Measurements from ENCODE around the gene MAS1. TPM values are rescaled to one million over a fixed set of nuclear protein-coding genes. Genes with fewer than 3 reads are reported as not detected.

MAS1 gene
- polyA plus RNA-seq, 1 experiment: not detected

DNA sequence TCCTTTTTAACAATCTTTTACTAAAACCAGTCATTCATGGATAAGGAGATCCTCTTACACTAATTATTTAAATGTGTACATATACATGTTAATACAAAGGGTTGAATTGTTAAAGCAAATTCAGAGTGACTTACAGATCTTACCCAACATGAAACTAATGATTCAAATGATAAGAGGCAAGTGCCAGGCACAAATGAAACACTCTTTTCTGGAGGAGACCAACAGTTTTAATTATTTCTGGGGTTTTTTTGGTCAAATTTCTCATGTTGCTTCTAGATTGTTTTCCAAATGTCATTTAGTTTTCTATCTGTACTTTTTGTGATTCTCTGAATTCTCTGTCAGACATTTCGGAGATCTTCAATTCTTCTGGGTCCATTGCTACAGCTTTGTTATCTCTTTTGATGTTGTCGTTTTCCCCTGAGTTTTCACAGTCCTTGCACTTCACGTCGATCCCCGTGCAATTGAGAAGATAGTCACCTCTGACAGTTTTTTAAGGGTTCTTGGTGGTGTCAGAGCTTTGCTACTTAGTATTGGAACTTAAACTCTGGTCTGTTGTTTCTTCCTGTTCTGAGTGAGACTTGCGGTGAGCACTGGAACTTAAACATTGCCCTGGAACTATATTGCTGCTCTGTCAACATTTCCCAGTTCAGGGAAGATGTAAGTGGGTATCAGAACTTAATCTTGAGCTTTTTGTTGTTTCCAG, 23.2 kb downstream of the MAS1 start:
- no peak for DNase-seq (ENCODE audit: low read depth)
- ChIA-PET POLR2A (no interaction called here), CTCF (no interaction called here)
- H3K4me3 ChIP-seq (ENCODE audit: low read depth, low read length): no peak overlapping the region
- TF ChIP-seq, protein P1, sequence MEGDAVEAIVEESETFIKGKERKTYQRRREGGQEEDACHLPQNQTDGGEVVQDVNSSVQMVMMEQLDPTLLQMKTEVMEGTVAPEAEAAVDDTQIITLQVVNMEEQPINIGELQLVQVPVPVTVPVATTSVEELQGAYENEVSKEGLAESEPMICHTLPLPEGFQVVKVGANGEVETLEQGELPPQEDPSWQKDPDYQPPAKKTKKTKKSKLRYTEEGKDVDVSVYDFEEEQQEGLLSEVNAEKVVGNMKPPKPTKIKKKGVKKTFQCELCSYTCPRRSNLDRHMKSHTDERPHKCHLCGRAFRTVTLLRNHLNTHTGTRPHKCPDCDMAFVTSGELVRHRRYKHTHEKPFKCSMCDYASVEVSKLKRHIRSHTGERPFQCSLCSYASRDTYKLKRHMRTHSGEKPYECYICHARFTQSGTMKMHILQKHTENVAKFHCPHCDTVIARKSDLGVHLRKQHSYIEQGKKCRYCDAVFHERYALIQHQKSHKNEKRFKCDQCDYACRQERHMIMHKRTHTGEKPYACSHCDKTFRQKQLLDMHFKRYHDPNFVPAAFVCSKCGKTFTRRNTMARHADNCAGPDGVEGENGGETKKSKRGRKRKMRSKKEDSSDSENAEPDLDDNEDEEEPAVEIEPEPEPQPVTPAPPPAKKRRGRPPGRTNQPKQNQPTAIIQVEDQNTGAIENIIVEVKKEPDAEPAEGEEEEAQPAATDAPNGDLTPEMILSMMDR (IDR thresholded peaks at IDR 0.05; ENCODE audit: insufficient read depth, low read depth, low read length): no peak
- H3K36me3 ChIP-seq (ENCODE audit: control insufficient read depth, insufficient read depth, low read length): no peaks in the 10 kb centered on the region
- peaks cover 9% of the 10 kb centered on the region for H3K27me3 ChIP-seq (ENCODE audit: control insufficient read depth, insufficient read depth, low read length)

DNA sequence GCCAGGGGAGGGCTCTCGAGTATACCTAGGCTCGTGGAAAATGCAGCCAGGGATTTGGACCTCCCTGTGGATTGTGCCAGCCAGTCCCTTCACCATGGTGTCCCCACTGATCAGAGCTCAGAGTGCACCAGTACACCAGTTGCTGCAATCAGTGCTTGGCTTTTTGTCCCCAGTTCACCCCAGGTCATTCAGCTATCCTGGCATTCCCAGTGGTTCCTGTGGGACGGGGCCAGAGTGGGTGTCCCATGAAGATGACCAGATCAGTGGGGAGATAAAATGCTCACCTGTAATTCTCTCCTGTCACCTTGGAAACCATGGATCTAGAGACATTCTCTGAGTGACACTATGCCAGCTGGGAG, 23.8 kb downstream of the MAS1 start:
- no peaks in the 10 kb centered on the region for H3K36me3 ChIP-seq (ENCODE audit: control insufficient read depth, insufficient read depth, low read length)
- TF ChIP-seq, protein P1 (IDR thresholded peaks at IDR 0.05; ENCODE audit: insufficient read depth, low read depth, low read length): no peak
- DNase-seq (ENCODE audit: low read depth): no peak
- peaks cover 9% of the 10 kb centered on the region for H3K27me3 ChIP-seq (ENCODE audit: control insufficient read depth, insufficient read depth, low read length)
- ChIA-PET CTCF (no interaction called here), POLR2A (no interaction called here)
- no peak overlapping the region for H3K4me3 ChIP-seq (ENCODE audit: low read depth, low read length)

DNA sequence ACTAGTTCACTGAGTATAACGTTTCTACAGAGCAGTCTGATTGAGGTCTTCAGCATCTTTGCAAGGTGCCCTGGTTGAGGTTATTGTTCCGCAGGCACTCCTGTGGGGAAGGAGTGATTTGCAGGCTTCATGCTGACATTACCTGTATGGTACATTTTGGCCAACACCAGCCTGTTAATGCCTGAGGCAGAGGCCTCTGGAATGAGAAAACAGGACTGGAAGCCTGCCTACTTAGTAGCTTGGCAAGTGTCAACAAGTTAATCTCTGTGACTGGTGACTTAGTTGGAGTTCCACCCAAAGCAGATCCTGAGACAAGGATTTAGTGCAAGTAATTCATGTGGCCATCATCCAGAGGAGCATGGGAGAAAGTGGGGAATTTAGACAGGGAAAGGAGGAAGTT, 24.6 kb downstream of the MAS1 start:
- POLR2A ChIA-PET: no interaction called here
- DNase-seq (ENCODE audit: low read depth): no peak
- TF ChIP-seq, protein P1 (IDR thresholded peaks at IDR 0.05; ENCODE audit: insufficient read depth, low read depth, low read length): no peak

DNA sequence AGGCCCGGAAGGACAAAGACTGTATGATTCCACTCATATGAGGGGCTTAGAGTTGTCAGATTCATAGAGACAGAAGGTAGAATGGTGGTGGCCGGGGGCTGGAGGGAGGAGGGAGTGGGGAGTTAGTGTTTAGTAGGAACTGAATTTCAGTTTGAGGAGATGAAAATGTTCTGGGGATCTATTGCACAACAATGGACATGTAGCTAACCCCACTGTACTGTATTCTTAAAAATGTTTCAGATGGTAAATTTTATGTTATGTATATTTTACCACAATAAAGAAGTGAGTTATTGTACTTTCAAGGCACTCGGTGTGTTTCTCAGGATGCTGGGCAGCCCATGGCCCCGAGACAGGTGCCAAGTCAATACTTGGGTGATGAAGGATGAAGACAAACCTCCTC, 25.4 kb downstream of the MAS1 start:
- DNase-seq (ENCODE audit: low read depth): no peak
- Histone ChIP-seq H3K36me3 (ENCODE audit: control insufficient read depth, insufficient read depth, low read length) (no peaks in the 10 kb centered on the region), H3K4me3 (ENCODE audit: low read depth, low read length) (no peak overlapping the region), H3K27me3 (ENCODE audit: control insufficient read depth, insufficient read depth, low read length) (peaks cover 4% of the 10 kb centered on the region; the same call in 1 of the 2 replicates)
- TF ChIP-seq, protein P1 (IDR thresholded peaks at IDR 0.05; ENCODE audit: insufficient read depth, low read depth, low read length): no peak
- POLR2A ChIA-PET: no interaction called here
- CTCF ChIA-PET: no interaction called here

More for the DNA sequence above, 24.6 kb downstream of the MAS1 start:
- peaks cover 6% of the 10 kb centered on the region for H3K27me3 ChIP-seq (ENCODE audit: control insufficient read depth, insufficient read depth, low read length)
- no peaks in the 10 kb centered on the region for H3K36me3 ChIP-seq (ENCODE audit: control insufficient read depth, insufficient read depth, low read length)
- H3K4me3 ChIP-seq (ENCODE audit: low read depth, low read length): no peak overlapping the region
- CTCF ChIA-PET: no interaction called here

DNA sequence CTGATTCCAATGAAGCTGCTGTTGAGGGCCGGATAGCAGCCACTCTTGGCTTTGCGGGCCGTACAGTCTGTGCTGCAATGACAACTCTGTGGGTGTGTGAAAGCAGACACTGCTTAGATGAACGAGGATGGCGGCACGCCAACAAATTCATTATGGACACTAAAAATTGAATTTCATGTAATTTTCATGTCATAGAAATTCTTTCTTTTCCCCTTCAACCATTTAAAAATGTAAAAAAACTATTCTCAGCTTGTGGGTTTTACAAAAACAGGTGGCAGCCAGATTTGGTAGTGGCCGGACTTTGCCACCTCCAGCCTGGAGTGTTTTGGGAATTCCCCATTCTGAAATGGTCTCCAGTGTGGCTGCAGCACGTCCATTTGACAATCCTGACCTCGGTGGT, 26.0 kb downstream of the MAS1 start:
- H3K27me3 ChIP-seq (ENCODE audit: control insufficient read depth, insufficient read depth, low read length): peaks cover 4% of the 10 kb centered on the region; the same call in 1 of the 2 replicates
- no peaks in the 10 kb centered on the region for H3K36me3 ChIP-seq (ENCODE audit: control insufficient read depth, insufficient read depth, low read length)
- TF ChIP-seq, protein P1 (IDR thresholded peaks at IDR 0.05; ENCODE audit: insufficient read depth, low read depth, low read length): no peak
- no peak overlapping the region for H3K4me3 ChIP-seq (ENCODE audit: low read depth, low read length)
- POLR2A ChIA-PET: no interaction called here
- no peak for DNase-seq (ENCODE audit: low read depth)
- CTCF ChIA-PET: no interaction called here
